Myocyte (in vitro differentiated cells): ENCODE measurements around the gene TECPR2. TPM values are rescaled to one million over a fixed set of nuclear protein-coding genes. Genes with fewer than 3 reads are reported as not detected.

Experiments used
- DNase-seq: peaks from one replicate; pipeline ENCODE4 v3.0.0-alpha.2; 2012; ENCODE audit warnings: low read depth
- total RNA-seq: library from RNA; depleted of rRNA; stranded (reverse); fragments of >200 nt; gene quantifications from 2 replicates; pipeline ENCODE4 v1.2.3, GENCODE V29; 2014

The TECPR2 gene
- total RNA-seq, 1 donor from 2014 or later, result 15.8 TPM

DNA sequence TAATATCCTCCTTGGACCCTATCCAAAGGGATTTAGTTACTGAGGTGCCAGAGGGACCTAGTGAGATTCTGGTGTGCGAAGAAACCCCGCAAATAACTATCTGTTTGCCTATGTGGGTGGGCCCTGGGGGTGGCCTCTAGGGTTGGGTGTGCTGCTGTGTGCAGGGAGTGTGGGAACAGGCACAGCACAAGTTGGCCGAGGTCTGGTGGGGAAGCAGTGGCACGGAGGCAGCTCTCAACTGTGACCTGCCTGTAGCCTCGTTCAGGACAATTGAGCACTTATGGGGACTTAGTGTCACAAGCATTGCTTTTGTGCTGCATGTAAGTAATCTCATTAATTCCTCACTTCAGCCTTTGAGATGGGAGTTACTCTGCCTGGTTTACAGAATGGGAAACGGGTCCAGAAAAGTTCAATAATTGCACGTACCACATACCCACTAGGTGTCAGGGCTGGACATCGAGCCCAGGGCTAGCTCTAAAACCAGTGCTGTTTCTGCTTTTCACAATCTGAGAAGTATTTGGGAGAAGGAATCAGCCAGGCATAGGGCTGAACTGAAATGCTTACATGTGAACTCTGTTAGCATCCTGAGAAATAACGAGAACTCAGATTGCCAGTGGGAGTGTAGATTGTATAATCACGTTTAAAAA, 58.8 kb downstream of the TECPR2 start:
- no peak for DNase-seq

DNA sequence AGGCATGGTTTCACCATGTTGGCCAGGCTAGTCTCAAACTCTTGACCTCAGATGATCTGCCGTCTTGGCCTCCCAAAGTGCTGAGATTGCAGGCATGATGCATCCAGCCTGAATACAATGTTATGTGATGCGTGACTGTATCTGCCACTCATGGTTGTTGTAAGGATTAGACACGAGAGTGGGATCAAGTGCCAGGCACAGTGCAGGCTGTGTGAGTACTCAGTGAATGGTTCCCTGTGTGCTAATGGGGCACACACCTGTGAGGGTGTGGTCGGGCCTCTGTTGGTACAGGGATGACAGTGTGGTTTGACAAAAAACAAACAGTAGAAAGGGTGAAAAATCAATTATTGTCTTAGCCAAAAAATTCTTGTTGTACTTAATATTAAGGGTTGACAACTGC, 61.8 kb downstream of the TECPR2 start:
- DNase-seq, result no peak

DNA sequence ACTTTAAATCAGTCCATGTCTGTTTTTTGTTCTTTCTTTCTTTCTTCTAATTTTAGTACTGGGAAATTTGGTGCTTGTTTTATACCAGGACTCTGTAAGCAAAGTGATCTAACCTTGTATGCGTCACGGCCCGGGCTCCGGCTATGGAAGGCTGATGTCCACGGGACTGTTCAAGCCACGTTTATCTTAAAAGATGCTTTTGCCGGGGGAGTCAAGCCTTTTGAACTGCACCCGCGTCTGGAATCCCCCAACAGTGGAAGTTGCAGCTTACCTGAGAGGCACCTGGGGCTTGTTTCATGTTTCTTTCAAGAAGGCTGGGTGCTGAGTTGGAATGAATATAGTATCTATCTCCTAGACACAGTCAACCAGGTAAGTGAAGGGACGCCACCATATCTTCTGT, 62.2 kb downstream of the TECPR2 start:
- no peak for DNase-seq

DNA sequence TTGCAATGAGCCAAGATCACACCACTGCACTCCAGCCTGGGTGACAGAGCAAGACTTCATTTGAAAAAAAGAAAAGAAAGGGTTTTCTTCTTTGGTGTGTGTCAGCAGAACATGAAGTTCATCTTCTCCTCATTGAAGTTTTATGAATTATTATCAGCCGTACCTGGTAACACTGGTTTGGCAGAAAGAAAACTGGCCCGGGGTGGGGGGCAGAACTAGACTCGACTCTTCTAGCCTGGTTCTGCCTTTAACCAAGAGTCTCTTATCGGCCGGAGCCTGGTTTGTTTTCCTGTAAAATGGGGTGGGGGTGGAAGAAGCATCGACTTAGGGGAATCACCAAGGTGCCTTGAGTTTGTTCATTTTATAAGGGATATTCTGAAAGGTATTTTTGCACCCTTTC, 64.1 kb downstream of the TECPR2 start:
- DNase-seq, result no peak

DNA sequence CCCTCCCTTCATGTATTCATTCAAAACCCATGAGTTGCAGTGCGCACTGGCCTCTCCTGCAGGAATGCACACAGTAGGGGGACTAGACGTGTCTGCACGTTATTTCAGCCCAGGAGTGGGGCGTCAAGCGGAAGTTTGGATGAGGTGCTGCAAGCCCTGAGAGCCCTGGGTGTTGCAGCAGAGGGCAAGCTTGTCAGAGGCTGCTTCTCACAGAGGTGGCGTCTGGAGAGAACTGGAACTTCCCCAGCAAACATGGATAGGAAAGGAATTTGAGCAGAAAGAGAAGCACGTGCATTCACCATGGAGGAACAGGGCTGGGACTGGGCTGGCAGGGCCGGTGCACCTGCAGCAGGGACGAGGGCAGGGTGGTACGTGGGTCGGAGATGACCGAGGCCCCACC, 64.9 kb downstream of the TECPR2 start:
- no peak for DNase-seq

DNA sequence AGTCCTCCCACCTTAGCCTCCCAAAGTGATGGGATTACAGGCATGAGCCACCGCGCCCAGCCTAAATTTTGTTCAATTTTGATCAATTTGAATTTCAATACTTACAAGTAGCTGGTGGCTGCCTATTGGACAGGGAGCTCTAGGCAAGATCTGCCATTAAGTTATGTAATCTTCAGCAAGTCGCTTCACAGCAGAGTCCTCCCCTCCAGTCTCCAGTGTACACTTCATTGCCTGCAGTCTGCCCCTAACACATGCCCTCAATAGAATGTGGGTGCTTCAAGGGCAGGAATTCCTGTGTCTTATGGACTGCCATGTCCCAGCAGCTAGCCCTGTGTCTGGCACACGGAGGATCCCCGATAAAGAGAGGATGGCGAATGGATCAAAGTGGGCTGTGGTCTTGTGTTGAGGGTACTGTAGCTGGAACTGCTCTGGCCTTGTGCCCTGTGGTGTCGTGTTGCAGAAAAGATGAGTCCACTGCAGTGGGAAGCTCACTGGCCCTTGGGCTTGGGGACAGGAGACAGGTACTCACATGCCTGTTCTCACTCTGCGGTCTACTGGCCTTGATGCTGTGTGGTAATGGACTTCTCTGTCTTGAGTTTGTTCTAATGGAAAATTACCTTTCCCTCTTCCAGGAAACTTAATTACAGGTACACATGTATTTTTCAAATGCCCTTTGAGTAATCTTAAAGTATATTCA, 67.6 kb downstream of the TECPR2 start:
- DNase-seq, result peak; percentile 34

DNA sequence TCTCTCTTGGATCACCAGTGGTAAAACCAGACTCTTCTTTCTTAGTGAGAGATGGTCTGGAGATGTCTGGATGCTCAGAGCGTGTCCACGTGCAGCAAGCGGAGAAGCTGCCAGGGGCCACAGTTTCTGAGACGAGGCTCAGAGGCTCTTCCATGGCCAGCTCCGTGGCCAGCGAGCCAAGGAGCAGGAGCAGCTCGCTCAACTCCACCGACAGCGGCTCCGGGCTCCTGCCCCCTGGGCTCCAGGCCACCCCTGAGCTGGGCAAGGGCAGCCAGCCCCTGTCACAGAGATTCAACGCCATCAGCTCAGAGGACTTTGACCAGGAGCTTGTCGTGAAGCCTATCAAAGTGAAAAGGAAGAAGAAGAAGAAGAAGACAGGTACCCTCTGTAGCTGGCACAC, 69.0 kb downstream of the TECPR2 start:
- no peak for DNase-seq

DNA sequence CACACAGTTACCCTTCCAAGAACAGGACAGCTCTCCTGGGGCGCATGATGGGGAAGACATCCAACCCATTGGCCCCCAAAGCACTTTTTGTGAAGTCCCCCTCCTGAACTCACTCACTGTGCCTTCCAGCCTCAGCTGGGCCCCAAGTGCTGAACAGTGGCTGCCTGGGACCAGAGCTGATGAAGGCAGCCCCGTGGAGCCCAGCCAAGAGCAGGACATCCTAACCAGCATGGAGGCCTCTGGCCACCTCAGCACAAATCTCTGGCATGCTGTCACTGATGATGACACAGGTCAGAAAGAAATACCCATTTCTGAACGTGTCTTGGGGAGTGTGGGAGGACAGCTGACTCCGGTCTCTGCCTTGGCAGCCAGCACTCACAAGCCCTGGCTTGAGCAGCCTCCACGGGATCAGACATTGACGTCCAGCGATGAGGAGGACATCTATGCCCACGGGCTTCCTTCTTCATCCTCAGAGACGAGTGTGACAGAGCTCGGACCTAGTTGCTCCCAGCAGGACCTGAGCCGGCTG, 72.0 kb downstream of the TECPR2 start:
- no peak for DNase-seq

DNA sequence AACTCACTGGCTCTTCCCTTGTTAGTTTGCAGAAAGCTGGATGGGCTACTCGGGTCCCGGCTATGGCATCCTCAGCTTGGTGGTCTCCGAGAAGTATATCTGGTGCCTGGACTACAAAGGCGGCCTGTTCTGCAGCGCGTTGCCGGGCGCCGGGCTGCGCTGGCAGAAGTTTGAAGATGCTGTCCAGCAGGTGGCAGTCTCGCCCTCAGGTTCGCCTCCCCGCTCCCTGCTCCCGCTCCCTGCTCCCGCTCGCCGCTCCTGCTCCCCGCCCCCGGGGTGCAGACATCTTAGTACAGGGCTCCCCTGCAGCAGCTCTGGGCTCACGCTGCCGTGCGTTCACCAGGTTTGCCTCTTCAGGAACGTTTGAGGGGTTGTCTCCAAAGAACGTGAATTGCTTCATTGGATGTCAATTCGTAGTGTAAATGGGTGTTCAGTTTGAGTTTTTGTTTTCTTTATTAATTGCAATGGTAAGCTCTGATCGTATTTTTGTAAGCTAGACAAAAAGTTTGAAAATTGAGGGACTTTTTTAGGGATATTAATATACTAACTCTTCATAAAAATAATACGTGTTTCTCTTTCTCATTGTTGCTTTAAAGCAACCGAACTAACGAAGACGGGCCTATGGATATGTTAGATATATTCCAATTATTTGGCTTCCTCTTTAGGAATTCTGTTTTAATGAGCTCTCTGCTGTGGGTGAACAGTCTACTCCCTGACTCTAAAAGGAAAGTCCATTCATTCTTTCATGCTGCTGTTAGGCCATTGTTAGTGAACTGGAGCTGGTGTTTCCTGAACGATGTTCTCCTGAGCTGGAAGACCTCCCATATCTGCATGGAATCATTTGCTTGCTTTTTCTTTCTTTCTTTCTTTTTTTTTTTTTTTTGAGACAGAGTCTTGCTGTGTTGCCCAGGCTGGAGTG, 75.5 kb downstream of the TECPR2 start:
- peak; percentile 71 for DNase-seq

DNA sequence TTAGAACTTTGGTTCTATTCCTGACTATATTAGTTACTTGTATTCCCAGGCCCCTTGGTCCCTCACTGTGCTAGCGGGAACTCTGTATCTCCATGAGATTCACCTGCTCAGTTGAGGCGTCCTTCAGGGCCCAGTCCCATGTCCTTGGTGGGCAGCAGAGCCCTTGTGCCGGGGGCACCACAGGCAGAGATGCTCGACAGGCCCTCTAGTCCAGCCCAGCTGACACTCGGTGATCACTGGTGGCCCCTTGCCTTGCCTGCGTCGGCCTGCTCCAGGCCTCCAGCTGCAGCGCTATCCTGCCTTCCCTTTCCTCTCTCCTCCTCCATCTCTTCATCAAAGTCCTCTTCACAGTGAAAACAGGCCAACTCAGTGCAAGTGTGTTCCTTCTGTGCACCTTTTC, 76.8 kb downstream of the TECPR2 start:
- DNase-seq, result no peak

DNA sequence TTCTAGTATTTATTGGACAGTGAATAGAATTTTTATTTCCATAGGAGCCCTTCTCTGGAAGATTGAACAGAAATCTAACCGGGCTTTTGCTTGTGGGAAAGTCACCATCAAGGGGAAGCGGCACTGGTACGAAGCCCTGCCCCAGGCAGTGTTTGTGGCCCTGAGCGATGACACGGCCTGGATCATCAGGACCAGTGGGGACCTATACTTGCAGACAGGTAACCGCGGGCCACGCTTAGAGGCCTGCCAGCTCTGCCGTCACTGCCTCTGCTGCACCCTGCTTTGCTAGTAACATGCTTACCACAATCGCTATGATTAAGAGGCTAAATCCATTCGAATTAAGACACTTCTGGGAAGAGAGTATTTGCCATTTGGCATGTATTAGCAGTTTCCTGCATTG, 77.7 kb downstream of the TECPR2 start:
- no peak for DNase-seq

DNA sequence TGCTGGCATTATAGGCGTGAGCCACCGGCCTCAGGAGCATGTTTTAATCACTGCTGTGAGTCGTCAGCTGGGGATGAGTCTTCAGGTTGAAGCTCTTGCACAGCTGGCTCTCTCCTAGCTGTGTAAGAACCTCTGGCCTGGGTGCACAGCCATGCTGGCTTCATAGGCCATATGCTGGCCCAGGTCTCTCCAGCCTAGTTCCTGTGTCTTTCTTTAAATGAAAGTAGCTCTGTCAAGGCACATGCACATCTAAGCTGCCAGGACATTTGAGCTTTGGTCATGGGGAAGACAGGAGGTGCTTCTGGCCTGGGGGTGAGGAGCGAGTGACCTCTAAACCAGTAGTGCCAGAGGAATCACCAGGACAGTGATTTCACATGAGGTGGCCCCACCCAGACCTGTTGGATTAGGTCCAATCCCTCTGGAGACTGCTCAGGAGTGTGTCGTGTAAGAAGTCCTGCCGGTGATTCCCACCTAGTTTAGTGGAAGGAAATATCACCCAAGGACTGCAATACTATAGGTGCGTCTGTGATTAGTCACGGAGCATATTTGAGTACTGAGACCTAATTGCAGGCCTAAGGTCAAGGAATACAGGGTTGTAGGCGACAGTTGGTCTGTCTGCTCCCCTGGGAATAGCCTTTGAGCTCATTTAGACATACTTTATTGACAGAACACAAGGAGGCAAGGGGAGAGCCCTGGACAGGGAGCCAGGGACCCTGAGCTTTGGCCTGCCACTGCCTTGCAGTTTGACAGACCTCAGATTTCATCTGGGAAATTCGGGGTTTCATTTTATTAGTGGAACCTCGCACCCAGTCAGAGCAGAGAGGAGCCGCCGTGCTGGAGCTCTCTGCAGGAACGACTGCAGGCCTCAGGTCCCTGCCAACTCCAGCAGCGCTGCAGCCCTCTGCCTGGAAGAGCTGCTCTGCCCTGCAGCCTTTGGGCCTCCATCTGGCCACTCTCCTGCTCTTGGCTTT, 79.8 kb downstream of the TECPR2 start:
- DNase-seq, result no peak

DNA sequence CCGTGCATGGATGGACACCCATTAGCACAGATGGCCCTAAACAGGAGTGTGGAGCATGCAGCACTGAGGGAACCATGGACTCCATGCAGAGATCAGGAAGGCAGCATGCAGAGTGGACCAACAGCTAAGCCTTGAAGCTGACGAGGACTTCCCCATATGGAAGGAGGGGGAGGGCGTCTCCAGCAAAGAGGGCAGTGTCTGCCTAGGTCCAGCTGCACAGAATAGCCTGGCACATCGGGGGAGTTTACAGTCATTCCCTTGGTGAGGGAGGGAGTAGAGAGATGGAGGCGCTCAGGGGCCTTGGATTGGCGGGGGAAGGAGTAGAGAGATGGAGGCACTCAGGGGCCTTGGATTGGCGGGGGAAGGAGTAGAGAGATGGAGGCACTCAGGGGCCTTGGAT, 82.3 kb downstream of the TECPR2 start:
- DNase-seq, result no peak

DNA sequence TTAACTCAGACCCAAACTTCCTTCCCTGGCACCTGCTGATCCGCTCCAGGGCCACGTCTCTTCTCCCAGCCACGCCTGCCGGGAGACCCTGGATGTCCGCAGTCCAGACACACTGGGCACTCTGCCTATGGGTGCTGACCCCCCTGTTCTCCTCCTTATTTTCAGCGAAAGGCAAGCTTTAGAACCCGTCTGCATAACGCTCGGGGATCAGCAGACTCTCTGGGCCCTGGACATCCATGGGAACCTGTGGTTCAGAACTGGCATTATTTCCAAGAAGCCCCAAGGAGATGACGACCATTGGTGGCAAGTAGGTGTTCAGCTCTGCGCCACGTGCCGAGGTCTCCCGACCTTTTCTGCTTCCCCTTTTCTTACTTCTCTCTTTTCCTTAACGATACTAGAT, 82.9 kb downstream of the TECPR2 start:
- no peak for DNase-seq

DNA sequence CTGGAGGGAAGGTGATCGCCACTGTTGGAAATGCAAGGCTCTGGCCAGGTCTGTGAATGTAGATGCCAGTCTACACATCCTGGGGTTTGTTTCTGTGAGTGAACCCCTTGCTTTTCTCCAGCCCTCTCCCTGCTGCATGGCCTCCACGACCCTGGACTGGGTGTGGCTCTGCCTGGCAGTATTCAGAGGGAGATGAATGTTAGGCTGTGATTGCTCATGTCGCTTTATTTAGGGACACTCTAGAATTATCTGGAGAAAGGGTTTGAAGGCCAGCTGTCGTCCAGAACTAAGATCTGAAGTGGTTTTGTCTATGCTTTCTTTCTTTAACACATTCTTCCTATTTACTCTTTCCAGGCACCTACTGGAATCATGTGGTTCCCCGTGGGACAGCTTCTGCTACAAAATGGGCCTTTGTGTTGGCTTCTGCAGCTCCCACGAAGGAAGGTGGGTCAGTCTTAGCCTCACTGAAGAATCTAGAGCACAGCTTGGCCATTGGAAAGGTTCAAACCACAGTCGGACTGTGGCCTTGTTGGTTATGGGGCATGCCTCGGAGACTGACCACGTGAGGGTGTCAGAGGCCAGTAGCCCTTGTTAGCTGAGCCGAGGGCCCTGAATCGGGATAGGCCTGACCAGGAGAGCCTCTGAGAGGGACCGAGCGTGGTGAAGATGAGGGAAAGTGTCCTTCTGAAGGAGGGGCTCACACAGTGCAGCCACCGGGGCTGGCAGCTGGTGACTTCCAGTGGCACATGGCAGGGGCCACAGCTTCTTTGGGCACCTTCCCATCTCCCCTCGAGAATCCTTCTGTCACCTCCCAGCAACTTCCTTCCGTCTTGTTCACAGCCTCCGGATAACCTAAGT, 87.7 kb downstream of the TECPR2 start:
- peak; percentile 95 for DNase-seq

DNA sequence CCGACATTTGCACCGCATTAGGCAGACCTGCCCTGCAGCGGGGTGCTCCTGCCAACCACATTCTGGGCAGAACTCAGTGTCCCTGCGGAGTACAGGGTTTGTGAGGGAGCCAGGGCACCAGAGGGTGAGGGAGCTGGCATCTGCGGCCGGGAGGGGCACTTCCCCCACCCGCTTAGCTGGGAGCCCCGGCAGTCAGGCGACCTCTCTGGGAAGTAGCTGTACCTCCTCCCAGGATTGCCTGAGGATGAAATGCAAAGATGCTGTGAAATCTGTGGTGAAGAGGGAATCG, 88.3 kb downstream of the TECPR2 start:
- DNase-seq, result no peak

DNA sequence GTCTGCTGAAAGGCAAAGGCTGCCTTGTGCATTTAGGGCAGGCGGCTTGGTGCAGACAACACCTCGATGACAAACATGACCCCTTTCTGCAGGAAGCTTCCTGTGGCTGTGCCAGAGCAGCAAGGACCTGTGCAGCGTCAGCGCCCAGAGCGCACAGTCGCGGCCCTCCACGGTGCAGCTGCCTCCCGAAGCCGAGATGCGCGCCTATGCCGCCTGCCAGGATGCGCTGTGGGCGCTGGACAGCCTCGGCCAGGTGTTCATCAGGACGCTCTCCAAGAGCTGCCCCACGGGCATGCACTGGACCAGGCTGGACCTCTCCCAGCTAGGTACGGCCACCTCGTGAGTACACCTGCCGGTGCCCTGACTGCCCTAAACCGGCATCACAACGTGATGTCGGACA, 89.6 kb downstream of the TECPR2 start:
- no peak for DNase-seq

DNA sequence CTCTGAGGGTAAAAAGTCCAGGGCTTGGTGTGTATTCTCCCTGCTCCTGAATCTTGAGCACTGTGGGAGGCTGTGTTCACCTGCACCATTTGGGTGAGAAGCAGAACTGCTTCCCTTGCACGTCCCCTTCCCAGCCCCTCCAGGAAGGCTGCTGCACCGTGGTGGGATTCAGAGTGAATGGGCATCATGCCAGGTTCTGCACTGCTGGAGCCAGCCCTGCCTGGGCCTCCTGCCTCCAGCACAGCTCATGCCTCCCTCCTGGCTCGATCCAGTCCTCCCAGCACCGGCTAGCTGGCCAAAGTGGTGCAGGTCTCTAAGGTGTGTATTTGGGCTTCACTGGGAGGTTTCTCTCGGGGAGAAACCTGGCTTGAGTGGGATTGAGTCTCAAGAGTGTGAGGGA, 92.0 kb downstream of the TECPR2 start:
- DNase-seq, result no peak

DNA sequence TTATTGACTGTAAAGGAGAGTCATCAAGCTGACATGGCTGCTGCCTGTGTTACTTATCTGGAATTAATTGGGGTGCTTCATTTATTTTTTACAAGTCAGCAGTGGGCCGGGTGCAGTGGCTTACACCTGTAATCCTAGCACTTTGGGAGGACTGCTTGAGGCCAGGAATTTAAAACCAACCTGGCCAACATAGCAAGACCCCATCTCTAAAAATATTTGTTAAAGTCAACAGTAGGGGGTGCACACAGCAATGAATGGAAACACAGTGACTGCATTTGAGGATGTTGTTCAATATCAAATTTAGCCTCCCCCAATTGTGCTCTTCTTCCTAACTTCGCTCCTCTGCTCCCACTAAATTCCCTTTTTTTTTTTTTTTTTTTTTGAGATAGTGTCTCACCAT, 94.8 kb downstream of the TECPR2 start:
- DNase-seq, result no peak
